DOHH2 (cell line): ENCODE results near the gene KRT28.

Source experiments
- CTCF ChIP-seq: fragments of 200-600 bp; sonication (generic); IDR thresholded peaks from one replicate; pipeline ENCODE4 v1.5.1; 2014; ENCODE audit warnings: antibody characterized with exemption, mild to moderate bottlenecking, low read depth, low read length; ENCODE audit not compliant: poor library complexity, severe bottlenecking
- EZH2phosphoT487 ChIP-seq: fragments of 200-600 bp; sonication (generic); IDR thresholded peaks from 2 replicates; pipeline ENCODE4 v1.6.1; 2017; ENCODE audit warnings: borderline replicate concordance, mild to moderate bottlenecking, antibody characterized with exemption, low read length, moderate library complexity, mixed read lengths

- TF ChIP-seq CTCF (no peak), EZH2phosphoT487 (no peak)
Measured at GRCh38 chr17:40778461-40778860, 21.3 kb downstream of the KRT28 start.
